Keratinocyte (primary cell): ENCODE measurements around the gene GLUD1. TPM values are rescaled to one million over a fixed set of nuclear protein-coding genes. Genes with fewer than 3 reads are reported as not detected.
"Not testable (repeated sequence)": the region's sequence is repeated elsewhere in the genome, so short reads cannot be mapped to it uniquely, and the experiment has no call there.

Experiments used
- DNase-seq: peaks from one replicate; pipeline ENCODE4 v3.0.0-alpha.2; 2011; ENCODE audit warnings: low read depth, missing footprints, low spot score
- FAIRE-seq: peaks from 2 replicates; lab custom pipeline; 2011; peaks lifted over from hg19 to GRCh38; lab: Jason Lieb, UNC
- H2AFZ ChIP-seq: 2 replicates; pipeline ENCODE4 v1.6.0; 2012; ENCODE audit warnings: low read length, control low read depth, inconsistent platforms; ENCODE audit not compliant: control insufficient read depth
- H3K27ac ChIP-seq: 2 replicates; pipeline ENCODE4 v1.5.1; 2011; ENCODE audit warnings: low read length; ENCODE audit not compliant: control insufficient read depth, insufficient read depth
- H3K27me3 ChIP-seq: 3 replicates; pipeline ENCODE4 v1.6.0; 2011; ENCODE audit warnings: low read length; ENCODE audit not compliant: control insufficient read depth, insufficient read depth; ENCODE audit errors: extremely low read depth
- H3K36me3 ChIP-seq, 2 experiments: 2 replicates in 1 of 2; 3 replicates in 1 of 2; pipeline ENCODE4 v1.5.1; 2011; ENCODE audit warnings: low read length in 2 of 2, mild to moderate bottlenecking in 1 of 2; ENCODE audit not compliant: control insufficient read depth in 2 of 2, insufficient read depth in 2 of 2; ENCODE audit errors: extremely low read depth in 1 of 2
- H3K4me1 ChIP-seq: 3 replicates; pipeline ENCODE4 v1.5.1; 2011; ENCODE audit warnings: low read length; ENCODE audit not compliant: control insufficient read depth, insufficient read depth; ENCODE audit errors: extremely low read depth
- H3K4me2 ChIP-seq: 3 replicates; pipeline ENCODE4 v1.6.0; 2011; ENCODE audit warnings: low read depth, low read length; ENCODE audit not compliant: control insufficient read depth, insufficient read depth; ENCODE audit errors: extremely low read depth
- H3K4me3 ChIP-seq, 3 experiments: fragments of 200-600 bp in 1 of 3; sonication (generic) in 1 of 3; 2 replicates in 2 of 3; 3 replicates in 1 of 3; pipeline ENCODE4 v1.5.1; 2011 to 2016; ENCODE audit warnings: low read length in 3 of 3, mild to moderate bottlenecking in 3 of 3, control low read depth in 2 of 3, inconsistent platforms in 1 of 3, low read depth in 1 of 3, mixed read lengths in 1 of 3, mixed run types in 1 of 3, moderate library complexity in 1 of 3; ENCODE audit not compliant: control insufficient read depth in 2 of 3, insufficient read depth in 2 of 3; ENCODE audit errors: extremely low read depth in 1 of 3
- H3K79me2 ChIP-seq: 2 replicates; pipeline ENCODE4 v1.6.0; 2012; ENCODE audit warnings: low read length; ENCODE audit not compliant: control insufficient read depth, insufficient read depth
- H3K9ac ChIP-seq: 3 replicates; pipeline ENCODE4 v1.6.0; 2011; ENCODE audit warnings: low read length; ENCODE audit not compliant: control insufficient read depth, insufficient read depth; ENCODE audit errors: extremely low read depth
- H3K9me1 ChIP-seq: 3 replicates; pipeline ENCODE4 v1.6.0; 2011; ENCODE audit warnings: low read length; ENCODE audit not compliant: control insufficient read depth, insufficient read depth; ENCODE audit errors: extremely low read depth
- H3K9me3 ChIP-seq: 2 replicates; pipeline ENCODE4 v1.5.1; 2012; ENCODE audit warnings: low read depth, low read length; ENCODE audit not compliant: control insufficient read depth
- H4K20me1 ChIP-seq: 3 replicates; pipeline ENCODE4 v1.6.0; 2011; ENCODE audit warnings: low read length; ENCODE audit not compliant: control insufficient read depth, insufficient read depth; ENCODE audit errors: extremely low read depth
- EZH2 ChIP-seq: IDR thresholded peaks from one replicate; pipeline ENCODE4 v1.6.1; 2012; ENCODE audit warnings: inconsistent platforms, mild to moderate bottlenecking, low read length, moderate library complexity
- dilution Hi-C: fragments of 300-500 bp; cut with MboI; formaldehyde crosslinking; loops from one replicate; pipeline ENCODE4 v1.7.0; 2020; ENCODE audit warnings: low sequenced_read_pairs; ENCODE audit not compliant: extremely low pct_ligation_motif_present
- polyA plus RNA-seq, 5 experiments: library from polyadenylated mRNA; depleted of rRNA in 3 of 5; stranded (reverse) in 3 of 5; stranded (forward) in 1 of 5; unstranded in 1 of 5; fragments of >200 nt; gene quantifications; 1 replicate in 1 of 5; 2 replicates in 3 of 5; 3 replicates in 1 of 5; pipeline versions ENCODE4 v1.2.1 to v1.2.3, GENCODE V29; 2011 to 2012; ENCODE audit warnings: missing spikeins in 2 of 5, low read depth in 1 of 5, low replicate concordance in 1 of 5
- TF ChIP-seq, protein P1 (sequence below), 3 experiments: IDR thresholded peaks in 1 of 3; conservative IDR thresholded peaks in 1 of 3; optimal IDR thresholded peaks in 1 of 3; 2 replicates in 2 of 3; 3 replicates in 1 of 3; pipeline versions ENCODE3 to v1.5.1; 2011; ENCODE audit warnings: low read length in 3 of 3, mild to moderate bottlenecking in 3 of 3, moderate library complexity in 2 of 3, control low read depth in 1 of 3, inconsistent platforms in 1 of 3; ENCODE audit not compliant: insufficient read depth in 2 of 3; ENCODE audit errors: extremely low read depth in 1 of 3

Gene GLUD1
- polyA plus RNA-seq, 1 donor (not counting 4 experiments of a cell fraction or from before 2014, with no cell fraction given), result 124 TPM

DNA sequence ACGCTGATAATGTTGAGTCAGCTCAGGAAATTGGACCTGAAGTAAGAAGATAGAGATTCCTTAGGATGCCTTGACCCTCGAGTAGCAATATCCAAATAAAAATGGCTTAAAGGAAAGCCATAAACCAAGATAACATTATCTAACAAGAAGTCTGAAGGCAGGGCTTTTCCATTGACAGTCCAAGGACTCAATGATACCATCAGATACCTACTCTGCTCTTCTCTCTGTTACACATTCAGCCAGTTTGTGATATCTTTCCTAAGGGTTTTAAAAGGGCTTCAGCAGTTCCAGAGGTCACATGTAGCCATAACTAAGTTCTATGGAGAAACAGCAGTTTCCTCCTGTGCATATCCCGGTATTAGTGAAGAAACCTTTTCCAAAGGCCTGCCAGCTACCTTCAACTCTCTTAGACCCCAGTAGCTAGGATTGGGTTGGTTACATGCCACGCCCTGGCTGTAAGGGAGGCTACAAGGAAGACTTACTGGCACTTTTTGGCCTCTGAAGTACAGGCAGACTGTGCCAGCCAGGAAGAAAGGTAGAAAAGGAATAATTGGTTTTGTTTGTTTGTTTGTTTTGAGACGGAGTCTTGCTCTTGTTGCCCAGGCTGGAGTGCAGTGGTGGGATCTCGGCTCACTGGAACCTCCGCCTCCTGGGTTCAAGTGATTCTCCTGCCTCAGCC is 10.9 kb upstream of the GLUD1 start:
- Histone ChIP-seq H3K9me1 (no peaks in the 10 kb centered on the region), H3K27me3 (no peaks in the 10 kb centered on the region), H4K20me1 (no peaks in the 10 kb centered on the region), H3K4me1 (no peaks in the 10 kb centered on the region), H3K4me3 (no peak overlapping the region), H3K36me3 (peaks cover 8 to 22% of the 10 kb centered on the region in 2 experiments), H3K9ac (no peak overlapping the region), H3K79me2 (peaks cover 16% of the 10 kb centered on the region), H3K4me2 (no peak overlapping the region), H3K27ac (no peak overlapping the region), H2AFZ (no peak overlapping the region), H3K9me3 (no peaks in the 10 kb centered on the region)
- no peak for TF ChIP-seq EZH2
- TF ChIP-seq, protein P1, sequence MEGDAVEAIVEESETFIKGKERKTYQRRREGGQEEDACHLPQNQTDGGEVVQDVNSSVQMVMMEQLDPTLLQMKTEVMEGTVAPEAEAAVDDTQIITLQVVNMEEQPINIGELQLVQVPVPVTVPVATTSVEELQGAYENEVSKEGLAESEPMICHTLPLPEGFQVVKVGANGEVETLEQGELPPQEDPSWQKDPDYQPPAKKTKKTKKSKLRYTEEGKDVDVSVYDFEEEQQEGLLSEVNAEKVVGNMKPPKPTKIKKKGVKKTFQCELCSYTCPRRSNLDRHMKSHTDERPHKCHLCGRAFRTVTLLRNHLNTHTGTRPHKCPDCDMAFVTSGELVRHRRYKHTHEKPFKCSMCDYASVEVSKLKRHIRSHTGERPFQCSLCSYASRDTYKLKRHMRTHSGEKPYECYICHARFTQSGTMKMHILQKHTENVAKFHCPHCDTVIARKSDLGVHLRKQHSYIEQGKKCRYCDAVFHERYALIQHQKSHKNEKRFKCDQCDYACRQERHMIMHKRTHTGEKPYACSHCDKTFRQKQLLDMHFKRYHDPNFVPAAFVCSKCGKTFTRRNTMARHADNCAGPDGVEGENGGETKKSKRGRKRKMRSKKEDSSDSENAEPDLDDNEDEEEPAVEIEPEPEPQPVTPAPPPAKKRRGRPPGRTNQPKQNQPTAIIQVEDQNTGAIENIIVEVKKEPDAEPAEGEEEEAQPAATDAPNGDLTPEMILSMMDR (optimal IDR thresholded peaks at IDR 0.05 in 1 of 3, IDR thresholded peaks at IDR 0.05 in 1 of 3, conservative IDR thresholded peaks at IDR 0.05 in 1 of 3; ENCODE audit: extremely low read depth in 1 of 3, insufficient read depth in 2 of 3, low read length in 3 of 3), result no peak
- no peak for FAIRE-seq
- dilution Hi-C loops, result no loop called here
- no peak for DNase-seq

DNA sequence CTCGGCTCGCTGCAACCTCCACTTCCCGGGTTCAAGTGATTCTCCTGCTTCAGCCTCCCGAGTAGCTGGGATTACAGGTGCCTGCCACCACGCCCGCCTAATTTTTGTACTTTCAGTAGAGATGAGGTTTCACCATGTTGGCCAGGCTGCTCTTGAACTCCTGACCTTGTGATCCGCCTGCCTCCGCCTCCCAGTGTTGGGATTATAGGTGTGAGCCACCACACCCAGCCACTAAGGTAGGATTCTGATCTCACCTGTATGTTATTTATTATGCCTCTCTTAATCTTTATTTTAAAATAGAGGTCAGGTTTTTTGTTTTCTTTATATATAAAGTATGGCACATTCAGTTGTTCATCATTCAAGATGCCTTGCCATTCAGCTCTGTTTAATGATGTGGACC is 10.1 kb upstream of the GLUD1 start:
- H3K4me2 ChIP-seq, H3K9me1 ChIP-seq, H4K20me1 ChIP-seq, H3K4me3 ChIP-seq, H3K27me3 ChIP-seq, H3K9me3 ChIP-seq, FAIRE-seq, H3K9ac ChIP-seq, H3K27ac ChIP-seq, dilution Hi-C loops, H2AFZ ChIP-seq, DNase-seq, H3K4me1 ChIP-seq: not testable (repeated sequence)
- Histone ChIP-seq H3K36me3 (peaks cover 8 to 22% of the 10 kb centered on the region in 2 experiments), H3K79me2 (peaks cover 19% of the 10 kb centered on the region)

DNA sequence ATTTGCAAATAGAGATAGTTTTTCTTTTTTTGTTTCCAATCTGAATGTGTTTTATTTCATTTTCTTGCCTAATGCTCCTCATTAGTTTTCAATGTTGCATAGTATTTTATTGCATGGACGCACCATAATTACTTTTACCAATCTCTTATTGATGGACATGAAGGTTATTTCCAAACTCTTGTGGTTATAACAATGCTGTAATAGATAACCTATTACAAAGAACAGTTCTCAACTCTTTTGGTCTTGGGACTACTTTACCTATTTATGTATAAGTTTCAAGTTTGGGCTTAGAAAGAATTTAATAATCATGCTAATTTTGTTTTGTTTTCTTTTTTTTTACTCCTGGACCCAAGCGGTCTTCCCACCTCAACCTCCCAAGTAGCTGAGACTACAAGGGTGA is 7.4 kb upstream of the GLUD1 start:
- no peaks in the 10 kb centered on the region for H3K9me1 ChIP-seq
- H3K4me1 ChIP-seq, result no peaks in the 10 kb centered on the region
- no peak overlapping the region for H3K4me3 ChIP-seq
- DNase-seq (no peak), FAIRE-seq (no peak)
- H3K79me2 ChIP-seq, result peaks cover 27% of the 10 kb centered on the region
- no peak overlapping the region for H3K4me2 ChIP-seq
- H2AFZ ChIP-seq, result no peak overlapping the region
- H3K27me3 ChIP-seq, result no peaks in the 10 kb centered on the region
- H3K9ac ChIP-seq, result no peak overlapping the region
- TF ChIP-seq, protein P1 (optimal IDR thresholded peaks at IDR 0.05 in 1 of 3, IDR thresholded peaks at IDR 0.05 in 1 of 3, conservative IDR thresholded peaks at IDR 0.05 in 1 of 3; ENCODE audit: extremely low read depth in 1 of 3, insufficient read depth in 2 of 3, low read length in 3 of 3), result no peak
- TF ChIP-seq EZH2, result no peak
- peaks cover 3 to 13% of the 10 kb centered on the region in 2 experiments for H3K36me3 ChIP-seq
- no peak overlapping the region for H3K27ac ChIP-seq
- H3K9me3 ChIP-seq, result no peaks in the 10 kb centered on the region
- no peaks in the 10 kb centered on the region for H4K20me1 ChIP-seq
- dilution Hi-C loops, result no loop called here
